Activated T-cell treated with anti-CD3 and anti-CD28 coated beads for 4 hours (primary cell): Measurements from ENCODE around the gene DLL4.
"Not testable (repeated sequence)": the region's sequence is repeated elsewhere in the genome, so short reads cannot be mapped to it uniquely, and the experiment has no call there.

ENCODE experiments used
- DNase-seq: peaks from one replicate; pipeline ENCODE4 v3.0.0-alpha.2; 2020

DLL4 gene

DNA sequence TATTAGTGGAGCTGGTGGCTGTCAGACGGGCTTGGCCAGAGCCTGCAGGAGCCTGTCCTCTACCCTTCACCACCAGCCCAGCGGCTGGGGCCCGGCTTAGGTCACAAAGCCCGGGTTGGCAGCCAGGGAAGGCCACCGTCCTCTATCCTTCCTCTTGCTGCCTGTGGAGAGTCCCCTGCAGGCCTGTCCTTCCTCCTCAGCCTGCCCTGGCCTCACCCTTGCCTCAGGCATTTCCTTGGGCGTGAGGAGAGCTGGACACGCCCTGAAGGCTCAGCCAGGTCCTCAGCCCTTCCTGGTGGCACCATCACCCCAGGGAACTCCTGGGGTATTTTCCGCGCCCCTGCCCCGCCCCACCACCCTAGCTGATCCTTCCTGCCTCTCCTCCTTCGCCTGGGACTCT lies 31.8 kb downstream of the DLL4 start:
- DNase-seq, result no peak

DNA sequence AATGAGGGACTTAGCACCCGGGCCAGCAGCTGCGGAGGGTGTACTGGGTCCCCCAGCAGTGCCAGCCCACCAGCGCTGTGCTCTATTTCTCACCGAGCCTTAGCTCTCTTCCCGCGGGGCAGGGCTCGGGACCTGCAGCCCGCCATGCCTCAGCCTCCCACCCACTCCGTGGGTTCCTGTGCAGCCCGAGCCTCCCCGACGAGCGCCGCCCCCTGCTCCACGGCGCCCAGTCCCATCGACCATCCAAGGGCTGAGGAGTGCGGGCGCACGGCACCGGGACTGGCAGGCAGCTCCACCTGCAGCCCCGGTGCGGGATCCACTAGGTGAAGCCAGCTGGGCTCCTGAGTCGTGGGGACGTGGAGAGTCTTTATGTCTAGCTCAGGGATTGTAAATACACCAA lies 32.6 kb downstream of the DLL4 start:
- not testable (repeated sequence) for DNase-seq

DNA sequence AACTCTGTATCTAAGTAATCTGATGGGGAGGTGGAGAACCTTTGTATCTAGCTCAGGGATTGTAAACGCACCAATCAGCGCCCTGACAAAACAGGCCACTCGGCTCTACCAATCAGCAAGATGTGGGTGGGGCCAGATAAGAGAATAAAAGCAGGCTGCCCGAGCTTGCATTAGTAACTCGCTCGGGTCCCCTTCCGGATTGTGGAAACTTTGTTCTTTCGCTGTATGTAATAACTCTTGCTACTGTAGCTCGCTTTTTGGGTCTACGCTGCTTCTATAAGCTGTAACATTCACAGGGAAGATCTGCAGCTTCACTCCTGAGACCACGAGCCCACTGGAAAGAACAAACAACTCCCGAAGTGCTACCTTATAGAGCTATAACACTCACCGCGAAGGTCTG lies 33.2 kb downstream of the DLL4 start:
- DNase-seq, result not testable (repeated sequence)

DNA sequence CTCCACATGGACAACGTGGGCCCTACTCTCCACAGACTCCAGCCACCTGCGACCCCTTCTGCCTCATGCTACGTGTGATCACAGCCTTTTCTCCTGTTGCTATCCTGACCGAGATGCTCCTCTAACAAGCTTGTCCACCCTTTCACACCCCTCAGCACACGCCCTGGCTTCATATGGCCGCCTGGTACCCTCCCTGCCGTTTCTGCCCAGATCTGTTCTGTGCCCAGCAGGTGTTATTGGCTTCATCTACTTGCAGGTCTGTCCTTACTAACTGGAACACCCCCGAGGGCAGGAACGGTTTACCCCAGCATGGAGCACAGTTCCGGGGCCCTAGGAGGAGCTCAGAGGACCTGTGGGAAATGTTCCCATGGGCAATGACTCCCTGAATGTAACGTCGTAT lies 34.1 kb downstream of the DLL4 start:
- no peak for DNase-seq

DNA sequence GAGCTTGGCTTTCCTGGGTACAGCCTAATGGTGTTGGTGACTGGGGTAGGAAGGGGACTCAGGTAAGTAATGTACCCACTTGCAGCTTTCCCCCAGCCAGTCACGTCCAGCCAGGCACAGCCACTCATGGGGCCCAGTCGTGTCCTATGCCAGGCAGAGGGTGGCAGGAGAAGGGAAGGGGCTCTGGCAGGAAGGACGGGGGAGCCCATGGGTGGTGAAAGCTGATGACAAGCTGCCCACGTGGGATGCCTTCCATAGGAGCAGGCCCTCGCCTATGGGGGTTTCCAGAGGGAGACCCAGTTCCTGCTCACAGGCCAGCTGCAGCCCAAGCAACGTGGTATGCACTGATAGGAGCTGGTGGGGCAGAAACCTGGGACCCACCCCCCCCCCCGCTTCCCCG lies 34.9 kb downstream of the DLL4 start:
- no peak for DNase-seq

DNA sequence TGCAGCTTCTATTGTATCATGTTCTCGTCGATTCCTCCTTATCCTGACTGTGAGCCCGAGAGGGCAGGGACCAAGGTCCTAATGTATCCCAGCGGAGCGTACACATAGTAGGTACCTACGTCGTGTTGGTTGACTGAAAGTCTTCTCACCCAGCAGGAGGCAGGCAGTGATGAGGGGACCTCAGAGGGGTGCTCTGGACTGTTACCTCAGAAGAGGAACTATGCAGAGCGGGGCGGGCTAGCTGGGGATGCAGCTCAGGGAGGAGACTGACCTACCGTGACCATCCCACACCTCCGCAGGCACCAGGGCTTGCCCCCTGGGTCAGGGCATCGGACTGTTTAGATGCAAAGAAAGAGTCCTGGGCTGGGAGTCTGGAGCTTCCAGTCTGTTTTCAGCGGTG lies 35.5 kb downstream of the DLL4 start:
- no peak for DNase-seq

DNA sequence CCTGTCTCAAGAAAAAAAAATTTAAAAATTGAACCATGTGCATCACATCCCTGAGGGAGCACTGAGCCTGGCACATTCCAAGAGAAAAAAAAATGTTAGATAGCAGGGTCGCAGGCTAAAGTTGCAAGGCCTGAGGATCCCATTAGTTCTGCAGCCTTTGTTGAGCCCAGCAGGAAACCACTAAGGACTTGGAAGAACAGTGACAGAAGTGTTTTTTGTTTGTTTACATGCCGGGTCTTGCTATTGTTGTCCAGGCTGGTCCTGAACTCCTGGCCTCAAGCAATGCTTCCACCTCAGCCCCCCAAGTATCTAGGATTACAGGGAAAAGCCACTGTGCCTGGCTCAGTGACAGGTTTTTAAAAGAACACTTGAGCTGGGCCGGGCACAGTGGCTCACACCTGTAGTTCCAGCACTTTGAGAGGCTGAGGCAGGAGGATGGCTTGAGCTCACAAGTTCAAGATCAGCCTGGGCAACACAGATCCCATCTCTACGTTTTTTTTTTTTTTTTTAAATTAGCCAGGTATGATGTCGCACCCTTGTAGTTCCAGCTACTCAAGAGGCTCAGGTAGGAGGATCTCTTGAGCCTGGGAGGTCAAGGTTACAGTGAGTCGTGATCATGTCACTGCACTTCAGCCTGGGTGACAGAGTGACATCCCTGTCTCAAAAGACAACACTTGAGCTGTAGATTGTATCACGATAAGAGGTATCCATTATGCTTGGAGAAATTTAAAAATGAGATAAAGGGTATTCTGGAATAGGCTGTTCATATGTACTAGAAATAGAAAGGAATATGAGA lies 39.3 kb downstream of the DLL4 start:
- no peak for DNase-seq

DNA sequence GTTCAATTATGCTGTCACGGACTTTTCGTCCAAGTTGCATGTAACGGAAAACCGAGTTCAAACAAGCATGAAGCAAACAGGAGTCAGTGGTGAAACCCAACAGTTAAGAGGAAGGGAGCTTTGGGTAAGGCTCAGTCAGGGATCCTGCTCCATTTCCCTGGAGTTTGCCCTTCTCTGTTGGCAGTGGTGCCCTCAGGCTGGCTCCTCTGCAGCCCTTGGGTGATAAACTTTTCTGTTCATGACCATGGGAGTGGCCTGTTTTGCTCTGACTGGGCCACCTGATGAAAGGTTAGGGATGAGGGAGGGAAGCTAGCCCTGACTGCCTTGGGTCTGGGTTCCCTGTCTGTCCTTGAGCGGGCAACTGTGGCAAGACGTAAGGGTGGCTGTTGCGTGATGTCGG lies 40.2 kb downstream of the DLL4 start:
- DNase-seq, result no peak

DNA sequence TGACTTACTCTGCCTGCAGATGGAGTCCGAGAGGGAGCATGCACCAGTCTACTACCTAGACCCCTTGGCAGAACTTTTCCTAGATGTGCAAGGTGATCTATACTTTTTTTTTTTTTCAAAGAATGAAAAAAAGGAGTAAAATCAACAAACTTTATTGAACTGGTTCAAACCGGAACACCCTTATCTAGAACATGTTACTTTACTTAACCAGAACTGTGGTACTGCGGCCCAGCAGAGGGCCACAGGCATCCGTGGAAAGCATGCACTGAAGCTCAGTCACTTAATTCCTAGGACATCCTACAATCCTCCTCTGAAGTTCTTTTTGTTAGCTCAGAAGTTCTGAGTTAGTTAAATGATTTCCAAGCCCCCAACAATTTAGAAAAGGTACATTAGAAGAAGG lies 45.7 kb downstream of the DLL4 start:
- no peak for DNase-seq

DNA sequence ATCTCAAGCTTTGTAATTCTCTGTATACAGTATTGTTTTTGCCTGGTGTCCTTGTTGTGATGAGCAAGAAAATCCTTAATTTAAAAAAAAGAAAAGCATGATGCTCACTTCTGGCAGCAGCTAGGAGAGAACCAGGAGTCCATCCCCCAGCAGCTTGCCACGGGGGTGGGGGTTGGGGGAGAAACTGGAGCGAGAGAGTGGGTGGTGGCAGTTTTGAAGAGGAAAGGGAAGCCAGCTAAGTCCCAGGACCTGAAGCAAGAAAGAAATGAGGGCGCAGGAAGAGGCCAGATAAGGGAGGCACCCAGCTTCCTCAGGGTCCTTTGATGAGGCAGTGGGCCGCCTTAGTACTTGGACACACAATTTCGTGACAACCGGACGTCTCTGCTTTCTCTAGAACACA lies 47.7 kb downstream of the DLL4 start:
- DNase-seq, result no peak

DNA sequence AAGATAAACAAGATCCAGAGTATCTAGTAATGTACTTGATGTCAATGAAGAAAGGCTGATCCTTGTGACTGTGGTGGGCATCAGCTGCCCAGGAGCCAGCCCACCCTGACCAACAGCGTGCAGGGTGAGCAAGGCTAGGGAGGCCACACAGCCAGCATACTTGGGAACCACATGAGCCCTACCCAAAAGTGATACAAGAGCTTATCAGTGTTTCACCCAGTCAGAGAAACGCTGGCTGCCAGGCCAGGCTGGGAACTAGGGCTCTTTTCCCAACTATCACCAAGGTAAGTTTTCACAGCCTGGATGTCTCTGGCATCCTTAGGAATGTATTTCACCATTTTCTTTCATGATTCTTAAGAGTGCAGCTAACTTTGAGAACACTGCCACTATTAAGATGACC lies 49.0 kb downstream of the DLL4 start:
- no peak for DNase-seq

DNA sequence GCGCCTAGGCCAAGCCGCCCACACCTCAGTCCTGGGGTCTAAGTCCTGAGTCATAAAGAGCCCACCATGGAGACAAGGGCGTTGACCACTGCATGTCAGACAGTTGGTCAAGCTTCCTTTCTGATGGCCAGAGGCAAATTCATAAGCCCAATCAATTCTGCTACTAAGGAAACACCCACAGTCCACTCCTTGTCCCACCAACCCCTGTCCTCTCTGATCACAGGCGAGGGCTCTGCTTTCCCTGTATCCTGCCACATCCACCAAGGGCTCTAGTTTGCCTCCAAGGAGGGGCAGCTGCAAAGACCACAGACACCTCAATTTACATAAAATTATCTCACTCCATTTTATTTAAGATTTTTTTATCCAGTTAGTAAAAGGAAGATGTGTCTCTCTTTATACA lies 49.4 kb downstream of the DLL4 start:
- no peak for DNase-seq

DNA sequence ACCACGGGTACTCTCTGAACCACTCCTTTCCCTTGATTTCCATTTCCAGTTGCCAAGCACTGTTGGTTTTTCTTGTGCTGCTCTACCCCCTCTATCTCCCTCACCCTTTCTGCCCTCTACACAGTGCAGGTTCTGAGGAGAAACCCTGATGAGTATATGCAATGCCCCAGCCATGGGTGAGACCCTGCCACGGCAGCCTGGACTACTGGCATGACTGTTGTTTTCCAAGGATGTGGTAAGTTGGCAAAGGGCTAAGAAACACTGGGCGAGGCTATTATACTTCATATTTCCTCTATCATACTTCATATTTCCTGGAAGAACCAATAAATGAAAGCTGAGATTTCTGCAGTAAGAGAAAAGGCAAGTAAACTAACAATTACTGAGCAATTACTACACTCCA lies 52.0 kb downstream of the DLL4 start:
- no peak for DNase-seq

DNA sequence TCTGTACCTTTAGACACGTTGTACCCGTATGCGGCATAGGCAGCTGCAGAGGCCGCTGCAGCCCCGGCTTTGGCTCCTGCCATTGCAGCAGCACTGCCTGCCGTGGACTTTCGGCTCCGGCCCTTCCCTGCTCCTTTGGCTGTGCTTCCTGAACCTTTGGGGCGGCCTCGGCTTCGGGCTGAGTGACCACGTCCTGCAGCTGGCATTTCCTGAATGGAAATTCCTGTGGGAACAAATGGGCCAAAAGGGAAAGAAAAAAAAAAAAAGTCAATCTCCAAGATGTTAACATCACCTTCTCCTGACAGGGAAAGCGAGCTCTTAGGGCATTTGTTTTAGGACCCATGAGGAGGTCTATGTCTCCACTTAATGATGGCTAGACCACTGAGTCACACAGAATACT lies 53.7 kb downstream of the DLL4 start:
- DNase-seq, result no peak

DNA sequence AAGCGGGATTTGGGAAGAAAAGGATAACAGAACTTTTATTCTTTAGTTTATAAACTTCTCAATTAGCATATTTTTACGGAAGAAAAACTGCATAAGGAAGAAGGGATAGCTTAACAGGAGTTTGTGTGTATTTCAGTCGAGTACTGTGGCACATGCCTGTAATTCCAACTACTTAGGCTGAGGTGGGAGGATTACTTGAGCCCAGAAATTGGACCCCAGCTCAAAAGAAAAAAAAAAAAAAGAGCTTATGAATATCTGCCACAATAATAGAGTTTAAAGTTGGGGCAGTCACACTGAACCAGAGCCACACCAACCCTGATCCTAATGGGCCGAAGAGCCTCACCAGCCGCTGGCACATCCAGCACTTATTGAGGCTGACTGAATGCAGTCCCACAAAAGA lies 55.3 kb downstream of the DLL4 start:
- DNase-seq, result no peak

DNA sequence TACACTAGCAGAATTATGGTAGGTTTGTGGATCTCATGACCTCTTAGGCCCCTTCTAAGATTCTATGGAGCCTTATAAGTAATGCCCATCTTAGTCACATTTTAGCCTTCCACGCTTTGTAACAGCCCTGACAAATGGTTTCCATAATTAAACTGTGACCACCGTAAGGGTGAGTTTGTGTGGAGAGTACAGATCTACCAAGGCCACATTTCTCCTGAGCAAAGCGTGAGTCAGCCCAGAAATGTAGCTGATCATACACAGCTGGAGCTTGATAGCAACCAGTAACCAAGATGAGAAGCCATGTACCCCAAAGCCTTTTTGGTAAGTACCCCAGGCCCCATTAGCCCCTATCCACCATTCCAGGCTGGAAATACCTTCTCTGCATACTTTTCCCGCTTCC lies 55.8 kb downstream of the DLL4 start:
- no peak for DNase-seq

DNA sequence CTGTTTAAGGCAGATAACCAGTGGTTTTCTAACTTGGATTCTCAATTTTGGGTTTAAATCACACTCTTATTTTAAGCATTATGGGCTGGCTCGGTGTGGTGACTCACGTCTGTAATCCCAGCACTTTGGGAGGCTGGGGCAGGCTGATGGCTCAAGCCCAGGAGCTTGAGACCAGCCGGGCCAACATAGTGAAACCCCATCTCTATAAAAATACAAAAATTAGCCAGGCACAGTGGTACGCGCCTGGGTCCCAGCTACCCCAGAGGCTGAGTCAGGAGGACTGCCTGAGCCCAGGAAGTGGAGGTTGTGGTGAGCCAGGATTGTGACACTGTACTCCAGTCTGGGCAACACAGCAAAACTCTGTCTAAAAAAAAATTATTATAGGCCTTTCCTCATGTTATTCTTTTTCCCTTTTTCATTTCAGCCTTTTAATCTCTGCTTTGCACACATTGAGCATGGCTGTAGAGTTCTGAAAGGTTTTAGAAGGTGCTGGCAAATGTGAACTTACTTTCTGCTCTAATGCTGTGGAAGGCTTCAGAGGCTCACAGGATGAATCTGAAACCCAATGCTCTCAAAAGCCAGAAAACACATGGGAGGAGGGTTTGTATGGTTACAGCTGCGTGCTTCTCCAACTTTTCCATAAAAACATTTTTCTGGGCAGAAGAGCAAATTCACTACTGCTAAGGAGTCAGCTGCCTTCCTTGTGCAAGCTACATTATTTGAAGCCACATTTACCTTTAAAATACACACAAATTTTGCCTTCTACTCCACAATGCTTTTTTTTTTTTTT lies 56.6 kb downstream of the DLL4 start:
- no peak for DNase-seq

DNA sequence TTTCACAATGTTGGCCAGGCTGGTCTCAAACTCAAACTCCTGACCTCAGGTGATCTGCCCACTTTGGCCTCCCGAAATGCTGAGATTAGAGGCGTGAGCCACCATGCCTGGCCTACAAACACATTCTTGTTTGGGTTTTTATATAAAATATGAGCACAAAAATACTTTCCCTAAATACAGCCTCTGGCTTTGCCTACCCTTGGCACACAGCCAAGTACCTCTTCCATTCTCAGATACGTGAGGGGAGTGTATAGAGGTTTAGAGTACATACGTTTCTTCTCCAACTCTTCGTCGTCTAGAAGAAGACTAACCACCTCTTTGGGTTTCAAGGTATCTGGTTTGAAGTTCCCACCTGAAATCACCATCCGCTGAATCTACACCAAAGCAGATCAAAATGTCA lies 57.7 kb downstream of the DLL4 start:
- no peak for DNase-seq

DNA sequence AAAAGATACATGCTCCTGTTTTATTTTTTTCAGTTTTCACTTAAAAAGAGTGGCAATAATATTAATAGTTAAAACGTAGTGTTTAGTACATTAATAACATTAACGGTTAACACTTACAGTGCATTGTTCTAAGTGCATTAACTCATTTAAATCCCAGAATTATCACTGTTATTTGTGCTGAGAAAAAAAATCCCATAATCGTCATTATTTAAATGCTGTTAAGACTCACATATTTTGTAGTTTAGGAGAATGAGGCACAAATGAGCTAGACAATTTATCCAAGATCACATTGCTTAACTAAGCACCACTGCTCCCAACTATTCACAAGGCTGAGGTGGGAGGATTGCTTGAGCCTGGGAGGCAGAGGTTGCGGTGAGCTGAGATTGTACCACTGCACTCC lies 59.0 kb downstream of the DLL4 start:
- DNase-seq, result no peak
